Stromal cell of bone marrow (primary cell): Measurements from ENCODE around the gene SLC22A17.

ENCODE experiments used
- DNase-seq: peaks from one replicate; pipeline ENCODE4 v3.0.0-alpha.2; 2012; ENCODE audit warnings: low read depth

SLC22A17 gene

GRCh38 chr14:23361763-23362162 is 9.1 kb upstream of the SLC22A17 start:
- DNase-seq = no peak

GRCh38 chr14:23361320-23361719 is 8.6 kb upstream of the SLC22A17 start:
- DNase-seq = peak; percentile 62

- no peak for DNase-seq
Measured at GRCh38 chr14:23360496-23360895, 7.8 kb upstream of the SLC22A17 start.

GRCh38 chr14:23359722-23360447 is 7.2 kb upstream of the SLC22A17 start:
- no peak for DNase-seq

GRCh38 chr14:23359167-23359626 is 6.5 kb upstream of the SLC22A17 start:
- no peak for DNase-seq

GRCh38 chr14:23358553-23359166 is 6.0 kb upstream of the SLC22A17 start:
- no peak for DNase-seq

GRCh38 chr14:23358042-23358441 is 5.4 kb upstream of the SLC22A17 start:
- no peak for DNase-seq

GRCh38 chr14:23357261-23357660 is 4.6 kb upstream of the SLC22A17 start:
- no peak for DNase-seq

- DNase-seq = no peak
Measured at GRCh38 chr14:23356662-23357061, 4.0 kb upstream of the SLC22A17 start.

GRCh38 chr14:23355871-23356435 is 3.3 kb upstream of the SLC22A17 start:
- no peak for DNase-seq

- no peak for DNase-seq
Measured at GRCh38 chr14:23354990-23355389, 2.3 kb upstream of the SLC22A17 start.

- no peak for DNase-seq
Measured at GRCh38 chr14:23353433-23353780, 720 bp upstream of the SLC22A17 start.

GRCh38 chr14:23351681-23352505 is 794 bp downstream of the SLC22A17 start:
- no peak for DNase-seq

GRCh38 chr14:23349156-23349845 is 3.4 kb downstream of the SLC22A17 start:
- DNase-seq = no peak

GRCh38 chr14:23348297-23348655 is 4.4 kb downstream of the SLC22A17 start:
- no peak for DNase-seq

GRCh38 chr14:23347406-23348296 is 5.0 kb downstream of the SLC22A17 start:
- DNase-seq = no peak

- no peak for DNase-seq
Measured at GRCh38 chr14:23346693-23347405, 5.8 kb downstream of the SLC22A17 start.

GRCh38 chr14:23345987-23346692 is 6.5 kb downstream of the SLC22A17 start:
- no peak for DNase-seq

GRCh38 chr14:23344481-23344880 is 8.2 kb downstream of the SLC22A17 start:
- no peak for DNase-seq
